Left ventricle myocardium inferior (tissue), 1 donor: Measurements from ENCODE around the gene RANBP17. TPM values are rescaled to one million over a fixed set of nuclear protein-coding genes. Genes with fewer than 3 reads are reported as not detected.

Source experiments
- DNase-seq: peaks from one replicate; pipeline ENCODE4 v3.0.0-alpha.2; 2020
- H3K27ac ChIP-seq: fragments of 200-600 bp; replicated peaks from 2 replicates; pipeline ENCODE4 v1.8.0; 2021
- H3K27me3 ChIP-seq: fragments of 200-600 bp; 2 replicates; pipeline ENCODE4 v1.8.0; 2021; ENCODE audit warnings: low read depth
- H3K36me3 ChIP-seq: fragments of 200-600 bp; 2 replicates; pipeline ENCODE4 v1.8.0; 2021
- H3K4me1 ChIP-seq: fragments of 200-600 bp; 2 replicates; pipeline ENCODE4 v1.8.0; 2021
- H3K4me3 ChIP-seq: fragments of 200-600 bp; 2 replicates; pipeline ENCODE4 v1.8.0; 2021; ENCODE audit warnings: mild to moderate bottlenecking, moderate library complexity
- H3K9me3 ChIP-seq: fragments of 200-600 bp; replicated peaks from 2 replicates; pipeline ENCODE4 v1.8.0; 2021
- CTCF ChIP-seq: fragments of 200-600 bp; IDR thresholded peaks from 2 replicates; pipeline ENCODE4 v1.8.0; 2021; ENCODE audit warnings: antibody characterized with exemption, mild to moderate bottlenecking, borderline replicate concordance
- intact Hi-C: fragments of 100-400 bp; cut with micrococcal nuclease; formaldehyde crosslinking; loops from one replicate; pipeline ENCODE4 v1.11.0; 2022
- total RNA-seq: library from RNA; stranded (reverse); fragmentation: NEBNext Ultra II Directional; extraction: Animal tissue kit (Norgen Biotek cat#: 25700); gene quantifications from one replicate; pipeline ENCODE4 v1.2.1, GENCODE V29; 2021
- donor health status: DM: no; HTN: yes; CAD: no; lungs with severe emphysema.

The RANBP17 gene
- total RNA-seq, 1 donor from 2014 or later = 6.5 TPM

GRCh38 chr5:171205375-171205774 is 343.6 kb downstream of the RANBP17 start:
- H3K4me1 ChIP-seq = no peaks in the 10 kb centered on the region
- no peaks in the 10 kb centered on the region for H3K36me3 ChIP-seq
- no peak for TF ChIP-seq CTCF
- DNase-seq = no peak
- no peaks in the 10 kb centered on the region for H3K9me3 ChIP-seq
- no peak overlapping the region for H3K4me3 ChIP-seq
- H3K27ac ChIP-seq = no peak overlapping the region
- no peaks in the 10 kb centered on the region for H3K27me3 ChIP-seq
- intact Hi-C loops = loop anchor here (5.0 kb wide), 1 partner anchor 137 kb away; no protein-coding TSS in a partner anchor

- peak; percentile 61 for TF ChIP-seq CTCF
These were observed 345.5 kb downstream of the RANBP17 start for GRCh38 chr5:171207256-171207847.

GRCh38 chr5:171221916-171222315 is 360.1 kb downstream of the RANBP17 start:
- TF ChIP-seq CTCF = no peak

More at GRCh38 chr5:171207256-171207847, 345.5 kb downstream of the RANBP17 start:
- intact Hi-C loops = loop anchor here (5.0 kb wide), 1 partner anchor 135 kb away; no protein-coding TSS in a partner anchor
- DNase-seq = no peak
- Histone ChIP-seq H3K4me1 (no peaks in the 10 kb centered on the region), H3K9me3 (no peaks in the 10 kb centered on the region), H3K36me3 (no peaks in the 10 kb centered on the region), H3K27me3 (no peaks in the 10 kb centered on the region), H3K27ac (no peak overlapping the region), H3K4me3 (no peak overlapping the region)

GRCh38 chr5:171223927-171224326 is 362.1 kb downstream of the RANBP17 start:
- H3K9me3 ChIP-seq = no peaks in the 10 kb centered on the region
- no peak overlapping the region for H3K27ac ChIP-seq
- H3K27me3 ChIP-seq = no peaks in the 10 kb centered on the region
- intact Hi-C loops = no loop called here
- no peak overlapping the region for H3K4me3 ChIP-seq
- no peak for DNase-seq
- no peaks in the 10 kb centered on the region for H3K36me3 ChIP-seq
- TF ChIP-seq CTCF = no peak
- H3K4me1 ChIP-seq = no peaks in the 10 kb centered on the region

More at GRCh38 chr5:171221916-171222315, 360.1 kb downstream of the RANBP17 start:
- Histone ChIP-seq H3K4me3 (no peak overlapping the region), H3K4me1 (no peaks in the 10 kb centered on the region), H3K9me3 (no peaks in the 10 kb centered on the region), H3K36me3 (no peaks in the 10 kb centered on the region), H3K27me3 (no peaks in the 10 kb centered on the region), H3K27ac (no peak overlapping the region)
- intact Hi-C loops = no loop called here
- no peak for DNase-seq

- TF ChIP-seq CTCF = no peak
- H3K4me1 ChIP-seq = no peaks in the 10 kb centered on the region
- H3K36me3 ChIP-seq = no peaks in the 10 kb centered on the region
- intact Hi-C loops = no loop called here
- H3K27ac ChIP-seq = no peak overlapping the region
- H3K27me3 ChIP-seq = no peaks in the 10 kb centered on the region
- no peak overlapping the region for H3K4me3 ChIP-seq
- no peak for DNase-seq
- no peaks in the 10 kb centered on the region for H3K9me3 ChIP-seq
These were observed 364.4 kb downstream of the RANBP17 start for GRCh38 chr5:171226096-171226754.
